ENCODE results near the gene POLR3H.

Gene POLR3H

GRCh38 chr22:41539146-41540005, 4.9 kb downstream of the POLR3H start:
- Histone ChIP-seq H3K4me1 (peaks cover 10% of the 10 kb centered on the region), H3K4me3 (no peak overlapping the region), H3K27me3 (ENCODE audit: low read depth) (no peaks in the 10 kb centered on the region), H3K36me3 (replicated peaks) (peaks cover 38% of the 10 kb centered on the region), H3K9me3 (no peaks in the 10 kb centered on the region)
- in situ Hi-C loops (cut with MboI; ENCODE audit: low sequenced_read_pairs) = no loop called here
- no peak for DNase-seq (ENCODE audit: low spot score in 2 of 2)

DNA sequence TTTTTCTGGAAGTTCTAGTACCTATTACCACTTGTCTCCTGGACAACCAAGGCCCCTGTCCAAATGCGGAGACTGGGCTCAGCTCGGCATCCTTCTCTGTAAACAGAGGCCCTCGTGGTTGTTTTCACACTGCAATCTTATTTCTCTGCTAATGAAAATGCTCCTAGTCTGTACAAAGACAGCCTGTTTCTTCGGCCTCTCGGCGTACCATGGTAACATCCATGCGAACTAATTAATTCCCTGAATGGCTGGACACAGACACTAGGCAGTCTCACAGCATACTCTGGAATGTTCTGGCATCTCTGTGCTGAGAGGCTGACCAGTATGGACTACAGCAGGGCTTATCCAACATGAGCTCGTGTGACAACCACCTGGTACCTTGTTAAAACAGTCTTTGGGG, 5.7 kb downstream of the POLR3H start:
- H3K4me3 ChIP-seq = no peak overlapping the region
- peaks cover 10% of the 10 kb centered on the region for H3K4me1 ChIP-seq
- no peak for DNase-seq (ENCODE audit: low spot score in 2 of 2)
- H3K9me3 ChIP-seq = no peaks in the 10 kb centered on the region
- no peaks in the 10 kb centered on the region for H3K27me3 ChIP-seq (ENCODE audit: low read depth)
- in situ Hi-C loops (cut with MboI; ENCODE audit: low sequenced_read_pairs) = no loop called here
- H3K36me3 ChIP-seq (replicated peaks) = peaks cover 33% of the 10 kb centered on the region

DNA sequence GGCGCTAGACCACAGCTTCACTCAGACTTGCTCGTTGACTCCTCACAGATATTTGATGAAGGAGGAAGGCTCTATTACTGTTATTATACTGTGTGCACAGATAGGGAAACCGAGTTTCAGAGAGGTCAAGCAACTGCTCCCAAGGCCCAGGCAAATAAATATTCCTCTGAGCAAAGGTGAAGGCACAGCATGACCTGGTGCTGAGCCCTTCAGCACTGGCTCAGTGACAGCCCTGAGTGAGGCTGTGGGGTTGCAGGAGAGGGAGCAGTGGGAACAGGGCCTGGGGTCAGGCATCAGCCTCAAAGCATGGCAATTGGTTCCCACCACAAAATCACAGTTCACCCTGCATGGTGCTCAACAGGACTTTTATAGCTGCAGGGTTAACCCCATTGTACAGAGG, 7.1 kb downstream of the POLR3H start:
- no peaks in the 10 kb centered on the region for H3K27me3 ChIP-seq (ENCODE audit: low read depth)
- H3K4me3 ChIP-seq = no peak overlapping the region
- in situ Hi-C loops (cut with MboI; ENCODE audit: low sequenced_read_pairs) = no loop called here
- no peak for DNase-seq (ENCODE audit: low spot score in 2 of 2)
- H3K4me1 ChIP-seq = no peaks in the 10 kb centered on the region
- peaks cover 46% of the 10 kb centered on the region for H3K36me3 ChIP-seq (replicated peaks)
- H3K9me3 ChIP-seq = no peaks in the 10 kb centered on the region

DNA sequence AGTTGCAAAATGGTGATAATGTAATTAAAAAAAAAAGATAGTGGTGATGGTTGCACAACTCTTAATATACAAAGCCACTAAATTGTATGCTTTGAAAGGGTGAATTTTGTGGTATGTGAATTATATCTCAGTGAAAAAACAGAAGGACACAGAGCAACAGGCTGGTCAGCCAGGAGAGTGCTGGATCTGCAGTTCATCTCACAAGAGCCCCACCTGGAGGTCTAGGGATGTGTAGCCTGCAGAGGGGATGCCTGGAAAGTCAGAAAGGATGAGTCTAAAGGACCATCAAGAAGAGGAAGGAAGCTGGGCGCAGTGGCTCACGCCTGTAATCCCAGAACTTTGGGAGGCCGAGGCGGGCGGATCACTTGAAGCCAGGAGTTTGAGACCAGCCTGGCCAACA, 9.0 kb downstream of the POLR3H start:
- Histone ChIP-seq H3K4me1 (no peaks in the 10 kb centered on the region), H3K36me3 (replicated peaks) (peaks cover 61% of the 10 kb centered on the region), H3K9me3 (no peaks in the 10 kb centered on the region), H3K27me3 (ENCODE audit: low read depth) (no peaks in the 10 kb centered on the region), H3K4me3 (no peak overlapping the region)
- in situ Hi-C loops (cut with MboI; ENCODE audit: low sequenced_read_pairs) = no loop called here
- no peak for DNase-seq (ENCODE audit: low spot score in 2 of 2)

GRCh38 chr22:41534219-41534618, 10.1 kb downstream of the POLR3H start:
- H3K4me3 ChIP-seq = no peak overlapping the region
- no peak for DNase-seq (ENCODE audit: low spot score in 2 of 2)
- H3K4me1 ChIP-seq = no peaks in the 10 kb centered on the region
- H3K27me3 ChIP-seq (ENCODE audit: low read depth) = no peaks in the 10 kb centered on the region
- H3K36me3 ChIP-seq (replicated peaks) = peaks cover 54% of the 10 kb centered on the region
- in situ Hi-C loops (cut with MboI; ENCODE audit: low sequenced_read_pairs) = no loop called here
- H3K9me3 ChIP-seq = no peaks in the 10 kb centered on the region

- Histone ChIP-seq H3K4me1 (no peaks in the 10 kb centered on the region), H3K9me3 (no peaks in the 10 kb centered on the region), H3K36me3 (replicated peaks) (peaks cover 58% of the 10 kb centered on the region), H3K4me3 (no peak overlapping the region), H3K27me3 (ENCODE audit: low read depth) (no peaks in the 10 kb centered on the region)
- peak; percentile 54 to 88 for DNase-seq (ENCODE audit: low spot score in 2 of 2)
- in situ Hi-C loops (cut with MboI; ENCODE audit: low sequenced_read_pairs) = no loop called here
Observed at GRCh38 chr22:41532908-41533825, 11.1 kb downstream of the POLR3H start.

DNA sequence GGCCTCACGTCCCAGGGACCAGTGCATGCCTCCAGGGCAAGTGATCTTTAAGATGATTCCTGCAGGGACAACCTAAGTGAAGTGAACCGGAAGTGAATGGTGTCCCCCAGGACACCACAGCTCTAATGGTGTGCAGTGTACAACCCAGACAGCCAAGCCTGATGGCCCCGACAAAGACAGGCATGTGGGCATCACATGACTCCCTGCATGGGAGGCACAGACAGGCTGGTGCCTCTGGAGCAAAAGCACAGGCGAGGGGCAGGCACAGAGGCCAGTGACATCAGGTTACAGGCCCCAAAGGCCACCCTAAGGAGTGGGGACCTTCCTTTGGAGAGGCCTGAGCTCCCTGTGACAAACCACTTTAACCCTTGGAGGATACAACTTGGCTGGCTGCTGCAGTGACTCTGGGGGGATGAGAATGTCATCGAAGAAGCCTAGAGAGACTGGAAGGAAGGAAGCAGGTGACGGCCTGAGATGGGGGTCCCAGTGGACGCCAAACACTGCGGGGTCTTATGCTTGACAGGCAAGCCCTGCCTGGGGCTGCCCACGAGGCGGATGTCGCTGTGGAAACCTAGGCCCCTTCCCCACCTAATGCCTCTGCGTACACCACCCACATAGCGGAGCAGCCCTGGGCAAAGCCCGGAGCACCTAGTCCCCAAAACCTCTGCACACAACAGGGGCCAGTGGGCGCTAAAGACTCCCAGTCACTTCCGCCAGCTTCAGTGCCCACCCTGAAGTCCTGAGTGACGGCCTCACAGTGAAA, 12.4 kb downstream of the POLR3H start:
- no peak for DNase-seq (ENCODE audit: low spot score in 2 of 2)
- no peaks in the 10 kb centered on the region for H3K4me1 ChIP-seq
- in situ Hi-C loops (cut with MboI; ENCODE audit: low sequenced_read_pairs) = no loop called here
- H3K9me3 ChIP-seq = no peaks in the 10 kb centered on the region
- peaks cover 66% of the 10 kb centered on the region for H3K36me3 ChIP-seq (replicated peaks)
- H3K4me3 ChIP-seq = no peak overlapping the region
- no peaks in the 10 kb centered on the region for H3K27me3 ChIP-seq (ENCODE audit: low read depth)

GRCh38 chr22:41530890-41531714, 13.2 kb downstream of the POLR3H start:
- H3K4me1 ChIP-seq = no peaks in the 10 kb centered on the region
- DNase-seq (ENCODE audit: low spot score in 2 of 2) = no peak
- peaks cover 74% of the 10 kb centered on the region for H3K36me3 ChIP-seq (replicated peaks)
- in situ Hi-C loops (cut with MboI; ENCODE audit: low sequenced_read_pairs) = no loop called here
- no peak overlapping the region for H3K4me3 ChIP-seq
- H3K9me3 ChIP-seq = no peaks in the 10 kb centered on the region
- no peaks in the 10 kb centered on the region for H3K27me3 ChIP-seq (ENCODE audit: low read depth)

DNA sequence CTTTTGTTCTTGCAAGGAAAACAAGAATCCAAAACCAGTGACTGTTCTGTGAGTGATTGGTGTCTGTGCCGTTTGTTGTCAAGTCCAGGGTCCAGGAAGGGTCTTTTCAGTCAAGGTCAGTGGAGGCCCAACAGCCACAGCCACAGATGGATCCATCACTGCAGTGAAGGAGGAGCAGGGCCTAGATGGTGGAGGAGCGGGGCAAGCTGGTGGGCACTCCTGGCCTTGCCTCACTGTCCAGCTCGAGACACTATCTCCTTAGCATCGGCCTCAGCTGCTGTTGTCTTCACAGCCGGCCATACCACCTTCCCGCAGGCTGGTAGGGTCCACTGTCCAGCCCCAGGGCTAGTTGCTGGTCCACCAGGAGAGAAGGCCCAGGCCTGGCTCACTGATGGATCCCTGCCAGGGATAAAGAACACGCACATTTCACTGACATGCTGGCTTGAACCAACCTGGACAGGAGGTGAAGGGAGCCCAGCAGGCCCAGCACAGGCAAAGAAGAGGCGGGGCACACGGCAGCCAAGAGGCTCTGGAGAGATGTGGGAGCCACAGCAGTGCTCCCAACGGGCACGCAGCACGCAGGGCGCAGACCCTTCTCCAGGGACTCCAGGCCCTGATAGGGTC, 15.2 kb downstream of the POLR3H start:
- Histone ChIP-seq H3K4me3 (no peak overlapping the region), H3K9me3 (no peaks in the 10 kb centered on the region), H3K4me1 (no peaks in the 10 kb centered on the region), H3K36me3 (replicated peaks) (peaks cover 89% of the 10 kb centered on the region), H3K27me3 (ENCODE audit: low read depth) (no peaks in the 10 kb centered on the region)
- DNase-seq (ENCODE audit: low spot score in 2 of 2) = no peak
- in situ Hi-C loops (cut with MboI; ENCODE audit: low sequenced_read_pairs) = no loop called here

DNA sequence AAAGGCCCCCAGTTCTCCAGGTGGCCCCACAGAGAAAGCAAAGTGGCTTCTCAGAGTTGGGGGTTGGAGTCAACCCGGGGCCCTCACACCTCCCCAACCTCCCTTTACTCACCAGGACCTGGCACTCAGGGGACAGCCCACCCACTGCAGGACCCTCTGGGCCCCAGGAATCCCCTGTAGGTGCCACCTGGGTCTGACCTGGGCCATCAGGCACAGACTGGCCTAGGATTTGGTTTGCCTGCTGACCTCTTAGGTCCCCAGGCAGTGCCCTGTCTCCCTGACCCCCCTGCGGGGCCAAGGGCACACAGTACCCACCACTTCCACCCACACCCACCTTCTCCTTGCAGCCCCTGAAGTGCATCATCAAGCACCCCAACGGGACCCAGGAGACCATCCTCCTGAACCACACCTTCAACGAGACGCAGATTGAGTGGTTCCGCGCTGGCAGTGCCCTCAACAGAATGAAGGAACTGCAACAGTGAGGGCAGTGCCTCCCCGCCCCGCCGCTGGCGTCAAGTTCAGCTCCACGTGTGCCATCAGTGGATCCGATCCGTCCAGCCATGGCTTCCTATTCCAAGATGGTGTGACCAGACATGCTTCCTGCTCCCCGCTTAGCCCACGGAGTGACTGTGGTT, 16.0 kb downstream of the POLR3H start:
- H3K9me3 ChIP-seq = no peaks in the 10 kb centered on the region
- no peaks in the 10 kb centered on the region for H3K27me3 ChIP-seq (ENCODE audit: low read depth)
- H3K4me1 ChIP-seq = no peaks in the 10 kb centered on the region
- no peak for DNase-seq (ENCODE audit: low spot score in 2 of 2)
- H3K4me3 ChIP-seq = no peak overlapping the region
- in situ Hi-C loops (cut with MboI; ENCODE audit: low sequenced_read_pairs) = no loop called here
- peaks cover 92% of the 10 kb centered on the region for H3K36me3 ChIP-seq (replicated peaks)

DNA sequence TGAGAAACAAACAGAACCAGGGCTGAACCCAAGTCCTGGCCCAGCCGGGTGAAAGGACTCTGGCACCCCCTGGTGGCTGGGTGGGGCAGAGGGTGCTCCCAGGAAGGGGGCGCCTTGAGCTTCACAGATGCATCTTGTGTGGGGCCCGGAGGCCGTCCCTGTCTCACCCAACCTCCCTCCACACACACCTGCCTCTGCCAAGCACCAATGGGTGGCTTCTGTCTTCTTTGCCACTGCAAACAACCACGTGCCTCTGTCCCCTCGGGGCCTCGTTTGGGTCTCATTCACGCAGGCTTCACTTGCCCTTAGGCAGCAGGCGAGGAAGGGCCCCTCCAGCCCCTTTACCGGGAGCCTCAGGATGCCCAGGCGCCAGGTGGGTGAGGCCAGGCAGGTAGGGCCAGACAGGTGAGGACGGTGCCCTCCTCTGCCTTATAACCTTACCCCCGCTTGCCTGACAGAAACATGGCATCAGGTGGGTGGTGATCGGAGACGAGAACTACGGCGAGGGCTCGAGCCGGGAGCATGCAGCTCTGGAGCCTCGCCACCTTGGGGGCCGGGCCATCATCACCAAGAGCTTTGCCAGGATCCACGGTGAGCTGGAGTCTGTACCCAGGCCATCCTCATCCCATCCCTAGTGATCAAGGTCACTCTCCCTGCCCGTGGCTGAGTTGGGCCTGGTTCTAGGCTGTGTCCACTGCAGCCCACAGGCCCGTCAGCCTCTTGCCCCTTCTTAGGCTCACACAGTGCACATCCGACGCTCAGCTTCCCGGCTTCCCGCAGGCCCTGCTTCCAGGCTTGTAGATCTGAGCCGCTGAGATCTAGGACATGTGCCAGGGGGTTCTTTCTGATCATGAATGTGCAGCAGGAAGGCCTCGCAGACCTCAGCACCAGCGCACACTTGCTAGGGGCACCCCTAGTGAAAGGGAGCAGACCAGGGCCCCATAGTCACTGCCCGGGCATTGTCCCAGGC, 17.2 kb downstream of the POLR3H start:
- in situ Hi-C loops (cut with MboI; ENCODE audit: low sequenced_read_pairs) = no loop called here
- H3K9me3 ChIP-seq = no peaks in the 10 kb centered on the region
- no peaks in the 10 kb centered on the region for H3K4me1 ChIP-seq
- peaks cover 92% of the 10 kb centered on the region for H3K36me3 ChIP-seq (replicated peaks)
- H3K4me3 ChIP-seq = no peak overlapping the region
- peak in 1 of 2 experiments; percentile 65 for DNase-seq (ENCODE audit: low spot score in 2 of 2)
- no peaks in the 10 kb centered on the region for H3K27me3 ChIP-seq (ENCODE audit: low read depth)
